ENCODE data around the gene RGS19.

RGS19 gene

DNA sequence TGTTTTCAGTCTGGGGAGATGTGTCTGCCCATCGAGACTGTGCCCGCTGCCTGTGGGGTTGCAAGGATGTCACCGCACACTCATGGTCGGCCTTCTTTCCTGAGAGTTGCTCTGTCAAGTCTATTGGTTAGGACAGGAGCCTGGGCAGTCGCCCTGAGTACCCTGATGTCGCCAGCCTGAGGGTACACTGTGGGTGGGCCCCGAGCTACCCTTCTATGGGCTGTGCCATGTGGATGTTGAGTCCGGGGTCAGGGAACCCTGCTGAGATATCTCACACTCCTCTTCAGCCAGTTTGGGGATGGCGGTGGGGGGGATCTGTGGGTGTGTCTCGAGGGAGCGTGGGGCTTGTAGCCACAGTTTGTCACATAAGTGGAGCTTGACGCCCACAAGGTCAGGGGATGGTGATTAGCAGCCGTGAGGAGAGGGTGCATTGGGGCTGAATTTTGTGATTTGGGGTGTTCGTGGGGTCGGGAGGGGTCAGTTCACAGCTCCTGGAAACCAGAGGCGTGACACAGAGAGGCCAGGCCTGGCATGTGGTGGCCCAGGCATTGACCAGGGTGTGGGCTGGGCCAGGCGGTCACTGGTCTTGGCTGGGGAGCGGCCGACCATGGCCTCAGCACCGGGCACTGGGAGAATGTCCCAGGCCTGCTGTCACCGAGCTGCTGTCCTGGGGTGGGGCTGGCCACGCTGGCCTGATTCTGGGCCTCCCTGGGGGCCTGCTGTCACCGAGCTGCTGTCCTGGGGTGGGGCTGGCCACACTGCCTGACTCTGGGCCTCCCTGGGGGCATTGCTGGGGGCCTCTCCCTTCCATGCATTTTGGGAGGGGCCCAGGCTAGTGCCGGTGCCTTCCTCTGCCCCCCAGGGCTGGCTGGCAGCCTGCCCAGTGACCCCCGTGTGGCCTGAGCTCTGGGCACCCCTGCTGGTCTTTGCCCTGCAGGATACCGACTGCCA, 29.7 kb upstream of the RGS19 start:
- no peak for DNase-seq (ENCODE audit: low read depth)

DNA sequence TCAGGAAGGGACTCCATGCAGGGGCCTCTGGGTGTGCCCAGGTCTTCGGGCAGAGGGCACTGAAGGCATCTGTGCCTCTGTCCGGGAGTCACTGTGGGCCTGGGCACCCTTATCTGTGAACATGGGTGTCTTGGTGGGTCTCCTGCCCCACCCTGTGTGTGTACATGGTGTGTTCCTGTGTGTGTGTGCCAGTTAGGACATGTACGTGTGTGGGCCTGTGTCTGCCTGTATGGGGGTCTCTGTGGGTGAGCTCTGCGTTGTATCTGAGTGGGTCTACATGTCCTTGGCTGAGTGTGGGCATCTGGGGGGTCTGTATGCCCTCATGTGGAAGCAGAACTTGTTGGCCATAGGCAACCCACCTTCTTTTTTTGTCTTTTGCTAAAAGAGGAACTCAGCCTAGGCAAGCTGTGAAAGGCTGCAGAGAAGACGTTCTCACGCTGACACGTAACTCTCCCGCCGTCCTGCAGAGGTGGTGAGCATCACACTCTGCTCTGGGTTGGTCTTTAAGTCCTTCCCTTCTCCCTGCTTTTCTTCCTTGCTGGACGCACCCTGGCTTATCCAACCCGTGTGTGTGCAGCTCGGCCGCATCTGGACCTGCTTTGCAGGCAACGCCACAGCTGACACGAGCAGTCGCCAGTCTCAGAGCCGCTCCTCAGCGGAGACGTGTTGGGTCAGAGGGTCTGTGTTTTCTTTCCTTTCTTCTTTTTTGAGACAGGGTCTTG, 28.6 kb upstream of the RGS19 start:
- DNase-seq (ENCODE audit: low read depth), result no peak

DNA sequence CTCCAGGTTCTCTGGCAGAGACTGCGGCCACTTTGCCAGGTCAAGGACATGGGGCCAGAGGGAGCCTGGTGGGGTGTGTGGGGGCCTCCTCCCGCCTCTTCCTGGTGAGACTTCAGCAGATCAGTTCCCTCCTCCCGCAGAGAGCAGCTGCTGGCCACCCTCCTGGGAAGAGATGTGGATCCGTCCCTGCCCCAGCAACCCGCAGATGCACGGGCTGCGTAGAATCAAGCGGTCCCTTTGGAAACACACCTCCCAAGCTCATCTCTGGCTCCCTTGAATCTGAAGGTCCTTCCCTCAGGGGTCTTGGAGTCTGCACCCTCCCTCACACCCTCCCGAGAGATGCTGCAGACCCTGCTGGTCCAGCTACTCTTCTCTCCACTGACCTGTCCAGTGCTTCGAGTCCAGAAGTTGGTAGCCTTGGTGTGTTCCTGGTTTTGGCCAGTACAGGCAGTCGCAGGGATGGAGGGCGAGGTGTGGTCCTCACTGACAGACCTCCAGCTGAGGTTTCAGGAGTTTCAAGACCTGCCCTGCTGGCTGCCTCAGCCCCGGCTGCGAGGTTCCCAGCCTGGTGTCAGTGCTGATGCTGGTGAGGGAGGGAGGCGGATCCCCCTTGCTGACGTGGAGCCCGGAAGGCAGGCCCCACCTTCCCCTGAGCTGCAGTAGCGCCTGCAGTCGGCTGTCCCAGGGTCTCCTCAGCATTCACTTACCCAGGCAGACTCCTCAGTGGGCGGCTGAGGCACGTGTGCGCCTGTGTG, 27.8 kb upstream of the RGS19 start, which contains the start of gene NPBWR2:
NPBWR2 (minus strand) TSS at position 585 of the 755 bp plus-strand sequence. CDS start 734 bp downstream, outside the sequence.
- no peak for DNase-seq (ENCODE audit: low read depth)

DNA sequence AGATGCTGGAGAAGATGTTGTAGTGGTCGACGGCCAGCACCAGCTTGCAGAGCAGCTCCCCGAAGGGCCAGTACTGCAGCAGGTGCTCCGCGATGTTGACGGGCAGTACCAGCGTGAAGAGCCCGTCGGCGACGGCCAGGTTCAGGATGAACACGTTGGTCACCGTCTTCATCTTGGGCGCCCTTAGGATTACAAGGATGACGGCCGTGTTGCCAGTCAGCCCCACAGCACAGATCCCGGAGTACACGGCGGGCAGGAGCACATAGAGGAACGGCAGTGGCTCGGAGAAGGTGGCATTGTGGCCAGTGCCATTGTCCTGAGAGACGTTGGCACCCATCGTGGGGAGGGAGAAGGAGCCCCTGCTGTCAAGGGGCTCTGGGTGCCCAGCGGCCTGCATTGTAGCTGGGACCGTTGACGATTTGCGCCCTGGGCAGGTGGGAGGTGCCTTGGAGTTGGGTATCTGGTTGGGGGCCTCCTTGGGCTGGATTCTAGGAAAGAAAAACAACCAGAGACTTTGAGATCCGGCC, 27.2 kb upstream of the RGS19 start:
- no peak for DNase-seq (ENCODE audit: low read depth)

DNA sequence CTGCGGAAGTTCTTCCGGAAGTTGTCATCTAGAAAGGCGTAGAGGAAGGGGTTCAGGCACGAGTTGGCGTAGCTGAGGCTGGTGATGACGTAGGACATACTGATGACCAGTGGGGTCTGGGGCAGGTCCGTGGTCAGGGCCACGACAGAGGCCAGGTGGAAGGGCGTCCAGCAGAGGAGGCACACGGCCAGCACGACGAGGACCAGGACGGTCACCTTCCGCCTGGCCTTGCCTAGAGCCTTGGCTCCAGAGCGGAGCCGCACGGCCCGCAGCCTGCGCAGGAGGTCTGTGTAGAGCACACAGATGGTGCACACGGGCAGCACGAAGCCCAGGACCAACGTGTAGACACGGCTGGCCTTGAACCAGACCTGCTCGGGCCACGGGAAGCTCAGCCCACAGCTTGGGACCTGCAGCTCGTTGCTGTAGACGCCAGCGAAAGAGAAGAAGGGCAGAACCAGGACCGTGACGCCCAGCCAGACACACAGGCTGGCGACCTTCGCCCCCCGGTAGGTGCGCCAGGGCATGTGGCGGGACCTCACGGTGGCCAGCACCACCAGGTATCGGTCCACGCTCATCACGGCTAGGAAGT, 26.6 kb upstream of the RGS19 start:
- DNase-seq (ENCODE audit: low read depth), result no peak

DNA sequence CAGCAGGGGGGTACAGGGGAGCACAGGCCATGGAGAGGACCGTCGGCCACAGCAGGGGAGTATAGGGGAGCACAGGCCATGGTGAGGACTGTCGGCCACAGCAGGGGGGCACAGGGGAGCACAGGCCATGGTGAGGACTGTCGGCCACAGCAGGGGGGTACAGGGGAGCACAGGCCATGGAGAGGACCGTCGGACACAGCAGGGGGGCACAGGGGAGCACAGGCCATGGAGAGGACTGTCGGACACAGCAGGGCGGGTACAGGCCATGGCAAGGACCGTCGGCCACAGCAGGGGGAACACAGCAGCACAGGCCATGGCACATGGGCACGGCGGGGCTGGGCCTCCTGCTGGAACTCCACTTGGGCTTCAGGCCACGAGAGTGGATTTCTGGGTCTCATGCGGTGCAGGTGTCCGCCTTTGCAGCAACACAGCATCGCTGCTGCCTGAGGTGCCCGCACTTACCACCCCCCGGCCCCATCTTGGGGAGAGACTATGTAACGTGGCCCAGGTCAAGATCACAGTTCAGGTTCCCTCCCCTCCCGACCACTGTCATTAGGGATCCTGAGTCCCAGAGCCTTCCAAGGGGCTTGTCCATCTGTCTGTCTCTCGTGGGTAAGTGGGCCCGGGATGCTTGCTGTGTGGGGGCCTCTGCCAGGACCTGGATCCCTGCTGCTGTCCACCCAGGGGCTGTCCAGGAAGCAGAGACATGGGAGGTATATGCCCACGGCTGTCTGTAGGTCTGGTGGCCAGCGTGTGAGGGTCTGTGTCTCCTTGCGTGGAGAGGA, 25.5 kb upstream of the RGS19 start:
- DNase-seq (ENCODE audit: low read depth), result no peak

DNA sequence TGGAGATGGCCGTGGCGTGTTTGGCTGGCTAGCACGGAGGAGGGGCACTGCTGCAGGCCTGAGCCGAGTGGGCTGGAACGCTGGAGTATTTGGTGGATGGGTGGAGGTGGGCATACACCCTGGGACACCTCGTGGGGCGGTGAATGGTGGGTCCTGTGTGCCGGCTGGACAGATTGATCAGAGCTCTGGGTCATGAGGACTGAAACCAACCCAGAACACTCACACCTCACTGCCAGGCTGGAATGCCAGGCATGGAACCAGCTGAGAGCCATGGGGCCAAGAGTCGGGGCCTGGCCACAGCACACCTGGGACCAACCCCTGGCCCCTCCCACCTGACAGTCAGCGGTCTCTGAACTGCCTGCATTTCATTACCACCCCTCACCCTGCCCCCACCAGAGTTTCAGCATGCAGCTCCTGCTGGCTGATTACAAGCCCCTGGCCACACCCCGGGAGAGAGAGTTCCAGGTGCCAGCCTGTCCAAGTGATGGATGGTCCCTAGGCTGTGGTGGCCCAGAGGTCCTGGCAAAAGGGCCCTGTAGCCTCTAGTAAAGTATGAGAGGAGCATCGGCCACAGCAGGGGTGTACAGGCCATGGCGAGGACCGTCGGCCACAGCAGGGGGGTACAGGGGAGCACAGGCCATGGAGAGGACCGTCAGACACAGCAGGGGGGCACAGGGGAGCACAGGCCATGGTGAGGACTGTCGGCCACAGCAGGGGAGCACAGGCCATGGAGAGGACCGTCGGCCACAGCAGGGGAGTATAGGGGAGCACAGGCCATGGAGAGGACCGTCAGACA, 24.8 kb upstream of the RGS19 start:
- DNase-seq (ENCODE audit: low read depth), result no peak

DNA sequence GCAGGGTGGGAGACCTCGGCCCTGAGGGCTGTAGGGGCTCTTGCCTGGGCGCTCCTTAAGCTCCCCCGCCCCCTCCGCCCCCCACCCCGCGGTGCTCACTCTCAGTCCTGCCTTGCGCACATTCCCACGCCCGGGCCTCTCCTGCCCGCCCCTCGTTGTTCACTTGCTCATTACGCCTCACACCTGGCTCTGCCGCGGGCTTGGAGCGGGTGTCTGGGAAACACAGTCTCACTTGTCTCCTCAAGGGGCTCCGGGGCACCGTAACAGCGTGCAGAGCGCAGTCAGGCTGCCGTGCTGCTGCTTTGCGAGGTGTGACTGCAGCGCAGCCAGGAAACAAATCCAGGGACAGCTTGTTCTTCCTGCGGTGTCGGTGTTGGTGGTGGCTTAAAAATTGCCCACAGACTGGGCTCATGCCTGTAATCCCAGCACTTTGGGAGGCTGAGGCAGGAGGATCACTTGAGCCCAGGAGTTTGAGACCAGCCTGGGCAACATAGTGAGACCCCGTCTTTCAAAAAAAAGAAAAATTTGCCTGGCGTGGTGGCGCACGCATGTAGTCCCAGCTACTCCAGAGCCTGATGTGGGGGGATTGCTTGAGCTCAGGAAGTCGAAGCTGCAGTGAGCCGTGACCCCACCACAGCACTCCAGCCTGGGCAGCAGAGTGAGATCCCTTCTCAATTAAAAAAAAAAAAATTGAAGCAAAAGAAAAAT, 23.5 kb upstream of the RGS19 start:
- DNase-seq (ENCODE audit: low read depth), result no peak

DNA sequence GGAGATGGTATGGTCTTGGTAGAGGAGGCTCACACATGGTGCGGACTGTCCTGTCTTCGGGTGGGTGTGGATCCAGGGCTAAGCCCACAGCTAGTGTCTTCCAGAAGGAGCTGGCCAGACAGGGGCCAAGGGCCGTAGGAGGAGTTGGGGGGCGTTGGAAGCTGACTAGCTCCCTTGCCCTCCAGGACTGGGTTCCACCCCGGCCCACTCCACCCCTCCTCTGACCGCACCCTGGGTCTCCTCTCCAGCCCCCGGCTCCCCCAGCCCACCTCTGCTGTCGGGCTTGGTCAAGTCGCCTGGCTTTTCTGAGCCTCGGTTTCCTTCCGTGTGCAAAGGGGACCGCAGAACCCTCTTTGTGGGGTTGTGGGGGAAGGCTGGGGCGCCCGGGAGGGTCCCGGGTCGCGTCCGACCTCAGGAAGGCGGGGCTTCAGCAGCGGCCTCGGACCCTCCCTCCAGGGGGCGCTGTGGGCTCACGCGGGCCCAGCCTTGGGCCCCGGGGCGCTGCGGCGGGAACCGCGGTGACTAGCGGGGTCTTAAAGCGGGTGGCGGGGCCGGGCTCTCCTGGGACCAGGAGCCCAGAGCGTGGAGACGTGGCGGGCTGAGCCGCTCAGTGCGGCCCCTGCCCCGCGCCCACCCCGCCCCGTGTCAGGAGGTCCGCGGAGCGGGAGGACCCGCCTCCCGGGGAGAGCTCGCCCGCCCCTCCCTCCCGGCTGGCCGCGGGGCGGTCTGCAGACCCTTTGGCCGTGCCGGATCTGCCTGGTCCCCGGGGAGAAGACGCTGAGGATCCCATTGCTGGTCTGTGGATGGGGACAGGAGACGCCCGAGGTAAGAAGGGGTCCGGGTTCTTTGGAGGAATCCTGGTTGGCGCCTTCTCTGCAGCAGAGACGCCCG, 22.7 kb upstream of the RGS19 start:
- DNase-seq (ENCODE audit: low read depth), result no peak

DNA sequence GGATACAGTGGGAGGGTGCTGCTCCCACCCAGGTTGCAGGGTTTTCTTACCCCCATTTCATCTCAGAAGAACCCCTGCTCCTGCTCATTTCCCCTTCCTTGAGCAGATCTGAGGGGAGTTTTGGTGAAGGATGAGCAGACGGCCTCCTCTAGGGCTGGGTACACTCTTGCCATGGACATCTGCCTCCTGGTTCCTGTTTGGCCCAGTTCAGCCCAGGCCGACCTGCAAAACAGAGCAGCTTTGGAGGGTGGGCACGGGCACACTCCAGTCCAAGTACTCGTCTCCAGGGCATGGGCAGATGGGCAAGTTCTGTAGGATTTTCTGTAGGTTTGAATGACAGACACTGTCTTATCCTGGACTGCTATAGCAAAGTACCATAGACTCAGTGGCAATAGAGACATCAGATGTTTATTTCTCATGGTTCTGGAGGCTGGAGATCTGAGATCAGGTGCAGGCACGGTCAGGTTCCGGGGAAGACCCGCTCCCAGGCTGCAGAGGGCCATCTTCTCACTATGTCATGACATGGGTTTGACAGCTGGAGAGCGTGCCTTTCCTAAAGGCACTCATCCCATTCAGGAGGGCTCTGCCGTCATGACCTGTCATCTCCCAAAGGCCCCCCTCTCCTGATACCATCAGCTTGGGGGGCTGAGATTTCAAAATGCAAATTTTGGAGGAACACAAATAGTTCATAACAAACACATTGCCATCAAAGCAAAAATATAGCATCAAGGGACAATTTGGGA, 21.8 kb upstream of the RGS19 start:
- DNase-seq (ENCODE audit: low read depth), result no peak

DNA sequence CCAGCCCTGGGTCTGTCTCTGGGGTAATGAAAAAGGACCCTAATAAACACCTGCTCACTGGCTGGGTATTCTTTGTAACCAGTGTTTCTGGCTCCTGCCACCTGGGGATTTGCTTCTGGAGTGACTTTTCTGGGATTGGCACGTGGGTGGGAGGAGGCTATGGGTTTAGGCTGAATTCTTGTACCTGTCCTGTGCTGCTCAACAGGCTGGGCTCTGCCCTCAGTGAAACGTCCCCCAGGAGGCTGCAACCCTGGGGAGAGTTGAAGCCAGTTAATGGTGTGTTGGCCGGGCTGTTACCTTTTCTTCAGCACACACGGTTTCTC, 21.2 kb upstream of the RGS19 start:
- DNase-seq (ENCODE audit: low read depth), result no peak

DNA sequence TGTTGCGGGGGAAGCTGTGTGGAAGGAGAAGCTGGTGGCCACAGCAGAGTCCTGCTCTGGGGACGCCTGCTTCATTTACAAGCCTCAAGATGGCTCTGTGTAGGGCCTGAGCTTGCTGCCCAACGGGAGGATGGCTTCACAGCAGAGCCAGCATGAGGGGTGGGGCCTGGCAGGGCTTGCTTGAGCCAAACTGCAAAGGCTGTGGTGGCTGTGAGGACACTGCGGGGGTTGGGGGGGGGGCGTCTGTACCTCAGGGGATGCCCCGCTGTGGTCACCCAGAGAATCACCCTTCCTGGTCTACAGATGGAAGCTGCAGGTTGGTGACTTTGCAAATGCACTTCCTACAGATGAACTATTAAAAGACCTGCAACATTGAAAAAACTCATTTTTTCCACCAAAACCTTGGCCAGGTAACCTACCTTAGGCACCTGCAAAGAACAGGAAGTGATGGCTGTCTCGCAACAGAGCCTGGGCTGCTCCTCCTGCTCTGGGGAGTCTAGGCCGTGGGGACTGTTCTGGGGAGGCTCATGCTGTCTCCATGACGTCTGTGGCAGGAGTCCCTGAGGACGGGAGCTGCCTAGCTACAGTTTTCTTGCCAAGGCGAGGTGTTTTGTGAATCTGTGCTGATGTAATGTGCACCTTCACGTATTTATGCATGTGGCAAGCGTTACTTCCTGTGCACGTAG, 20.7 kb upstream of the RGS19 start:
- no peak for DNase-seq (ENCODE audit: low read depth)

DNA sequence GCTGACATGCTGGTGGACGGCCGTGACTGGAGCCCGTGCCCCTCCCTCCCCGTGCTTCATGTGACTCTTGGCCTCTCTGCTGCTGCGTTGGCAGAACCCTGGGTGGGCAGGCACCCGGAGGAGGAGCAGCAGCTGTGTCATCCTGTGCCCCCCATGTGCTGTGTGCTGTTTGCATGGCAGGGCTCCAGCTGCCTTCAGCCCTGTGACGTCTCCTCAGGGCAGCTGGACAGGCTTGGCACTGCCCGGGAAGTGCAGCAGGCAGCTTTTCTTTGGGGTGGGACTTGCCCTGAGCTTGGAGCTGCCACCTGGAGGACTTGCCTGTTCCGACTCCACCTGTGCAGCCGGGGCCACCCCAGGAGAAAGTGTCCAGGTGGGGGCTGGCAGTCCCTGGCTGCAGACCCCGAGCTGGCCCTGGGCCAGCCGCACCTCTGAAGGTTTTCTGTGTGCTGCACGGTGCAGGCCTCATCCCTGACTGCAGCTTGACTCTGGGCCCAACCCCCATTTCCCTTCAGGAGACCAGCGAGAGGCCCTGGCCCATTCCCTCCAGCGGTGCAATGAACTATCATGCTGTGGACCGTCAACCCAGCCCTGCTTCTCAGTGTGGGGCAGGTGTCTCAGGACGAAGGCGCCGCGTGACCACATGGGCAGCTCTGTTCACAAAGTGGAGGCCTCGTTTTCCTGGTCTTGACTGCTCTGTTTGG, 19.9 kb upstream of the RGS19 start:
- no peak for DNase-seq (ENCODE audit: low read depth)

DNA sequence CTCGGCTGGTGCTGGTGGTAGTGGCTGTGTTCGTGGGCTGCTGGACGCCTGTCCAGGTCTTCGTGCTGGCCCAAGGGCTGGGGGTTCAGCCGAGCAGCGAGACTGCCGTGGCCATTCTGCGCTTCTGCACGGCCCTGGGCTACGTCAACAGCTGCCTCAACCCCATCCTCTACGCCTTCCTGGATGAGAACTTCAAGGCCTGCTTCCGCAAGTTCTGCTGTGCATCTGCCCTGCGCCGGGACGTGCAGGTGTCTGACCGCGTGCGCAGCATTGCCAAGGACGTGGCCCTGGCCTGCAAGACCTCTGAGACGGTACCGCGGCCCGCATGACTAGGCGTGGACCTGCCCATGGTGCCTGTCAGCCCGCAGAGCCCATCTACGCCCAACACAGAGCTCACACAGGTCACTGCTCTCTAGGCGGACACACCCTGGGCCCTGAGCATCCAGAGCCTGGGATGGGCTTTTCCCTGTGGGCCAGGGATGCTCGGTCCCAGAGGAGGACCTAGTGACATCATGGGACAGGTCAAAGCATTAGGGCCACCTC, 19.2 kb upstream of the RGS19 start:
- no peak for DNase-seq (ENCODE audit: low read depth)

DNA sequence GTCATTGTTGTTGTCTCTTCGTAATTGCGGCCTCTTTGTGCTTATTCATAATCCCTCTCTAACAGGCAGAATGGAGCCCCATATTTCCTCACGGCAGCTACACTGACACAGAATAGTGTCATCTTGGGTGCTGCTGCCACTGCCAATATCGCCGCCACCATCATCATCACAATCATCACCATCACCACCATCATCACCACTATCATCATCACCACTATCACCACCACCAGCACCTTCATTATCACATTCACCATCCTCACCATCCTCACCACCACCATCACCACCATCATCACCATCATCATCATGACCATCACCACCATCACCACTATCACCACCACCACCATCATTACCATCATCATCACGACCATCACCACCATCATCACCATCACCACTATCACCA, 17.2 kb upstream of the RGS19 start:
- DNase-seq (ENCODE audit: low read depth), result no peak

DNA sequence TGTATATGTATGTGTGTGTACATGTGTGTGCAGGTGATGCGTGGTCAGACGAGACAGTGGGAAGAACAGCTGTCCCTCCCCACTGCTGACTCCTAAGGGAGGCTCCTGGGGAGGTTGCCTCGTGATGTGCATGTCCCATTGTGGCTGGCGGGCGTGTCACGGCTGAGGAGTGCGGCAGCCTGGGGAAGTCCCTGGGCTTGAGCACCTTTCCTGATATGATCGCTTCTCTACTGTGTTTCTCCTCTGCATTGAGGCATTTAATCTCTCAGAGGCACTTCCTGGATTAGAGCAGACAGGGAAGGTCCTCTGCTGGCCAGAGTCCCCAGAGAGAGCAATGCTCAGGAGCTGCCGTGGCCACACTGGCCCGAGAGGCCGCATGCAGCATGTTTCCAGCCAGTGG, 16.6 kb upstream of the RGS19 start:
- no peak for DNase-seq (ENCODE audit: low read depth)

Data from stimulated activated CD8-positive, alpha-beta memory T cell treated with anti-CD3 and anti-CD28 coated beads, Interleukin-15, amount 100 ng/mL, for 24 hours (primary cell).